Measurements from ENCODE around the gene NRIP1. TPM values are rescaled to one million over a fixed set of nuclear protein-coding genes. Genes with fewer than 3 reads are reported as not detected.

Gene NRIP1
- total RNA-seq, 1 experiment from 2014 or later, result 19.1 TPM

DNA sequence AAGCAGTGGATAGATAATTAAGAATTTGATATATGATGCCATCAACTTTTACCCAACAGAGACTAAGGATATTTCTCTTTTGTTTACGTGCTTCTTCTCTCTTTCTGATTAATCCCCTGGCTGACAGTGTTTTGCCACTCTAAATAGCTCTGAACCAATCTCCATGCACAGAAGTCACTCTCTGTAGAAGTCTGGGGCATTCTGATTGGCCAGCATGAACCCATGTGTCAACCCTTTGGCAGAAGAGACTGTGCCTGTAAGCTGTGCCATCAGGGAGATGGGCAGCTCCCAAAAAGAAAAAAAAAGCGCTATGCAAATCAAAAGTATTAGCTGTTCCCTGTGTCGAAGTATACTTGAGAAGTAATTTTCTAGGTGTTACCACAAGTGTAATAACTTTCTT is 34.1 kb upstream of the NRIP1 start:
- ATAC-seq (no peak), DNase-seq (ENCODE audit: low read depth, low spot score) (no peak)
- no peak overlapping the region for H3K27ac ChIP-seq (ENCODE audit: low read length)
- no TSS peak for BruUV-seq (replicated peaks)
- ChIA-PET POLR2A (no interaction called here), CTCF (no interaction called here)
- TF ChIP-seq SIN3A (IDR thresholded peaks at IDR 0.05; ENCODE audit: borderline replicate concordance, insufficient read depth, low read depth, low read length) (no peak), POLR2AphosphoS5 (IDR thresholded peaks at IDR 0.05; ENCODE audit: low read depth, low read length) (no peak), TCF7L2 (IDR thresholded peaks at IDR 0.05; ENCODE audit: low read depth, low read length) (no peak)
- TF ChIP-seq, protein P1, sequence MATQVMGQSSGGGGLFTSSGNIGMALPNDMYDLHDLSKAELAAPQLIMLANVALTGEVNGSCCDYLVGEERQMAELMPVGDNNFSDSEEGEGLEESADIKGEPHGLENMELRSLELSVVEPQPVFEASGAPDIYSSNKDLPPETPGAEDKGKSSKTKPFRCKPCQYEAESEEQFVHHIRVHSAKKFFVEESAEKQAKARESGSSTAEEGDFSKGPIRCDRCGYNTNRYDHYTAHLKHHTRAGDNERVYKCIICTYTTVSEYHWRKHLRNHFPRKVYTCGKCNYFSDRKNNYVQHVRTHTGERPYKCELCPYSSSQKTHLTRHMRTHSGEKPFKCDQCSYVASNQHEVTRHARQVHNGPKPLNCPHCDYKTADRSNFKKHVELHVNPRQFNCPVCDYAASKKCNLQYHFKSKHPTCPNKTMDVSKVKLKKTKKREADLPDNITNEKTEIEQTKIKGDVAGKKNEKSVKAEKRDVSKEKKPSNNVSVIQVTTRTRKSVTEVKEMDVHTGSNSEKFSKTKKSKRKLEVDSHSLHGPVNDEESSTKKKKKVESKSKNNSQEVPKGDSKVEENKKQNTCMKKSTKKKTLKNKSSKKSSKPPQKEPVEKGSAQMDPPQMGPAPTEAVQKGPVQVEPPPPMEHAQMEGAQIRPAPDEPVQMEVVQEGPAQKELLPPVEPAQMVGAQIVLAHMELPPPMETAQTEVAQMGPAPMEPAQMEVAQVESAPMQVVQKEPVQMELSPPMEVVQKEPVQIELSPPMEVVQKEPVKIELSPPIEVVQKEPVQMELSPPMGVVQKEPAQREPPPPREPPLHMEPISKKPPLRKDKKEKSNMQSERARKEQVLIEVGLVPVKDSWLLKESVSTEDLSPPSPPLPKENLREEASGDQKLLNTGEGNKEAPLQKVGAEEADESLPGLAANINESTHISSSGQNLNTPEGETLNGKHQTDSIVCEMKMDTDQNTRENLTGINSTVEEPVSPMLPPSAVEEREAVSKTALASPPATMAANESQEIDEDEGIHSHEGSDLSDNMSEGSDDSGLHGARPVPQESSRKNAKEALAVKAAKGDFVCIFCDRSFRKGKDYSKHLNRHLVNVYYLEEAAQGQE (IDR thresholded peaks at IDR 0.05; ENCODE audit: insufficient read depth in 1 of 2, low read depth in 2 of 2, low read length in 1 of 2), result no peak
- no peaks in the 10 kb centered on the region for H3K9me3 ChIP-seq (ENCODE audit: control insufficient read depth, insufficient read depth, low read depth, low read length)
- intact Hi-C loops (cut with micrococcal nuclease; ENCODE audit: unreplicated experiment) (no loop called here), in situ Hi-C loops (cut with HindIII; ENCODE audit: low pct_unique_long_range_greater_than_20kb, low sequenced_read_pairs) (no loop called here)
- no peak overlapping the region for H3K4me3 ChIP-seq (ENCODE audit: low read depth in 2 of 2, low read length in 2 of 2)
- H3K4me1 ChIP-seq (ENCODE audit: control insufficient read depth, insufficient read depth, low read length), result no peaks in the 10 kb centered on the region
- no peaks in the 10 kb centered on the region for H3K36me3 ChIP-seq (ENCODE audit: control insufficient read depth, insufficient read depth, low read length)
- H3K27me3 ChIP-seq (ENCODE audit: control insufficient read depth, insufficient read depth, low read length), result no peaks in the 10 kb centered on the region

DNA sequence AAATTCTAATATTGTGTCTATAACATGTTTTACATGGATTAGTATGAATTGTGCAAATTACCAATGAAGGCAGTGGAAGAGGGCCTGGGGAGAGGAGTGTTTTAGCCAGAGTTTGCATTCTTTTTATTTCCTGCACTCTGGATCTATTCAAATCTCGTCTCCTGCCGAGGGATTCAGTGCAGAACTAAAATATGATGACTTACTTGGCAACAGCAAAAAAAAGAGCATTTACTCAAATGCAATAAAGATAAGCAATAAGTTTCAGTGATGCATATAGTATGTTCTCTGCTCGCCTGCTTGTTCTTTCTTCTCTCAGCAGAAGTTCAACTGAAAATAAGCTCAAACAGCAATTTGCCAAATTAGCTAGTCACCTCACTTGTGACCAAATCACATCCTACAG is 33.4 kb upstream of the NRIP1 start:
- TF ChIP-seq, protein P1 (IDR thresholded peaks at IDR 0.05; ENCODE audit: insufficient read depth in 1 of 2, low read depth in 2 of 2, low read length in 1 of 2), result no peak
- TF ChIP-seq SIN3A (IDR thresholded peaks at IDR 0.05; ENCODE audit: borderline replicate concordance, insufficient read depth, low read depth, low read length) (no peak), POLR2AphosphoS5 (IDR thresholded peaks at IDR 0.05; ENCODE audit: low read depth, low read length) (no peak), TCF7L2 (IDR thresholded peaks at IDR 0.05; ENCODE audit: low read depth, low read length) (no peak)
- TF ChIP-seq, protein P2, sequence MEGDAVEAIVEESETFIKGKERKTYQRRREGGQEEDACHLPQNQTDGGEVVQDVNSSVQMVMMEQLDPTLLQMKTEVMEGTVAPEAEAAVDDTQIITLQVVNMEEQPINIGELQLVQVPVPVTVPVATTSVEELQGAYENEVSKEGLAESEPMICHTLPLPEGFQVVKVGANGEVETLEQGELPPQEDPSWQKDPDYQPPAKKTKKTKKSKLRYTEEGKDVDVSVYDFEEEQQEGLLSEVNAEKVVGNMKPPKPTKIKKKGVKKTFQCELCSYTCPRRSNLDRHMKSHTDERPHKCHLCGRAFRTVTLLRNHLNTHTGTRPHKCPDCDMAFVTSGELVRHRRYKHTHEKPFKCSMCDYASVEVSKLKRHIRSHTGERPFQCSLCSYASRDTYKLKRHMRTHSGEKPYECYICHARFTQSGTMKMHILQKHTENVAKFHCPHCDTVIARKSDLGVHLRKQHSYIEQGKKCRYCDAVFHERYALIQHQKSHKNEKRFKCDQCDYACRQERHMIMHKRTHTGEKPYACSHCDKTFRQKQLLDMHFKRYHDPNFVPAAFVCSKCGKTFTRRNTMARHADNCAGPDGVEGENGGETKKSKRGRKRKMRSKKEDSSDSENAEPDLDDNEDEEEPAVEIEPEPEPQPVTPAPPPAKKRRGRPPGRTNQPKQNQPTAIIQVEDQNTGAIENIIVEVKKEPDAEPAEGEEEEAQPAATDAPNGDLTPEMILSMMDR (IDR thresholded peaks at IDR 0.05), result no peak
- no peaks in the 10 kb centered on the region for H3K4me1 ChIP-seq (ENCODE audit: control insufficient read depth, insufficient read depth, low read length)
- no peaks in the 10 kb centered on the region for H3K27me3 ChIP-seq (ENCODE audit: control insufficient read depth, insufficient read depth, low read length)
- H3K36me3 ChIP-seq (ENCODE audit: control insufficient read depth, insufficient read depth, low read length), result no peaks in the 10 kb centered on the region
- intact Hi-C loops (cut with micrococcal nuclease; ENCODE audit: unreplicated experiment) (no loop called here), in situ Hi-C loops (cut with HindIII; ENCODE audit: low pct_unique_long_range_greater_than_20kb, low sequenced_read_pairs) (no loop called here)
- CTCF ChIA-PET, result interaction anchor here (0.7 kb wide), 1 partner anchor 568 kb away, joined by 4 read pairs; no protein-coding TSS in a partner anchor
- H3K9me3 ChIP-seq (ENCODE audit: control insufficient read depth, insufficient read depth, low read depth, low read length), result no peaks in the 10 kb centered on the region
- no TSS peak for BruUV-seq (replicated peaks)
- no peak for ATAC-seq
- no peak overlapping the region for H3K4me3 ChIP-seq (ENCODE audit: low read depth in 2 of 2, low read length in 2 of 2)
- H3K27ac ChIP-seq (ENCODE audit: low read length), result no peak overlapping the region
- DNase-seq (ENCODE audit: low read depth, low spot score), result no peak
- POLR2A ChIA-PET, result no interaction called here
